Omental fat pad (tissue), 4 donors: ENCODE results near the gene CATSPER3. TPM values are rescaled to one million over a fixed set of nuclear protein-coding genes. Genes with fewer than 3 reads are reported as not detected.

Experiments
- ATAC-seq: fragments of 150-250 bp; one replicate; pipeline ENCODE4 v1.9.1; 2016; ENCODE audit warnings: mild to moderate bottlenecking, moderate library complexity; ENCODE audit not compliant: low FRiP score
- DNase-seq: peaks from one replicate; pipeline ENCODE4 v3.0.0-alpha.2; 2019; ENCODE audit warnings: low spot score
- CTCF ChIP-seq, 3 donors: fragments of 450-650 bp; IDR thresholded peaks; one replicate each; pipeline ENCODE4 v1.5.1; 2016 to 2017; ENCODE audit warnings: antibody characterized with exemption in 3 of 3, mild to moderate bottlenecking in 3 of 3, moderate library complexity in 2 of 3
- total RNA-seq, 4 donors: library from RNA; depleted of rRNA; stranded (reverse); fragments of >200 nt; gene quantifications; one replicate each; pipeline ENCODE4 v1.1.0, GENCODE V29; 2016

CATSPER3 gene
- total RNA-seq, 4 donors from 2014 or later = 0.46 to 0.48 TPM; not detected in 2

- no peak for TF ChIP-seq CTCF (IDR thresholded peaks at IDR 0.05)
- DNase-seq = no peak
- ATAC-seq = no peak
Observed at GRCh38 chr5:135024956-135025729, 57.4 kb downstream of the CATSPER3 start.

GRCh38 chr5:135025730-135026644, 58.3 kb downstream of the CATSPER3 start:
- DNase-seq (no peak), ATAC-seq (no peak)
- TF ChIP-seq CTCF (IDR thresholded peaks at IDR 0.05) = no peak

GRCh38 chr5:135026645-135027265, 59.0 kb downstream of the CATSPER3 start:
- TF ChIP-seq CTCF (IDR thresholded peaks at IDR 0.05) = no peak
- no peak for ATAC-seq
- DNase-seq = no peak

GRCh38 chr5:135027266-135027696, 59.6 kb downstream of the CATSPER3 start:
- DNase-seq (no peak), ATAC-seq (no peak)
- TF ChIP-seq CTCF (IDR thresholded peaks at IDR 0.05) = no peak

GRCh38 chr5:135027697-135028615, 60.2 kb downstream of the CATSPER3 start:
- TF ChIP-seq CTCF (IDR thresholded peaks at IDR 0.05) = no peak

More at GRCh38 chr5:135027697-135028615, 60.2 kb downstream of the CATSPER3 start:
- DNase-seq (no peak), ATAC-seq (no peak)
